ENCODE results near the gene TMEM240.
"Not testable (repeated sequence)": the region's sequence is repeated elsewhere in the genome, so short reads cannot be mapped to it uniquely, and the experiment has no call there.

DNA sequence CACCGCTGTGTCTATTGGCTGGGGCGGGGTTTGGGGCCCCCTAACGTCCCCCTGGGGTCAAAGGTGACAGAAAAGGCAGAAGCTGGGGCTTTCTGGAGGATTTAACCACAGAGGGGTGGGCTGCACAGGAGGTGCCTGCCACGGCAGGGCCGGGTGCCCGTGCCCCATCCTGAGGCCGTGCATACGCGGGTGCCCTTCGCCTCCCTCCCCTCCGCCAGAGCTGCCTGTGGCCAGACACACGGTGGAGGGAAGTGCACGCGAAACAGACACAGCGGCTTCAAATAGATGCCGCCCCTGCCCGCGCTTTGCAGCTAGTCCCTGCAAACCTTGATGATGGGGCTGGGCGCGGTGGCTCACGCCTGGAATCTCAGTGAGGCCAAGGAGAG, 31.0 kb downstream of the TMEM240 start:
- not testable (repeated sequence) for TF ChIP-seq BCLAF1 (IDR thresholded peaks at IDR 0.05; ENCODE audit: borderline replicate concordance in 1 of 2, control insufficient read depth in 1 of 2, low read depth in 2 of 2, low read length in 1 of 2); CTCF (IDR thresholded peaks at IDR 0.05 in 2 of 3, conservative IDR thresholded peaks at IDR 0.05 in 1 of 3; ENCODE audit: insufficient read depth in 2 of 3, low read depth in 1 of 3, low read length in 3 of 3); CEBPG (CRISPR knock-in tag; IDR thresholded peaks at IDR 0.05); CEBPG (tag; conservative IDR thresholded peaks at IDR 0.05 in 1 of 2, IDR thresholded peaks at IDR 0.05 in 1 of 2); XRCC5 (IDR thresholded peaks at IDR 0.05; ENCODE audit: low read depth, low read length); NONO (IDR thresholded peaks at IDR 0.05; ENCODE audit: low read depth in 2 of 2, low read length in 1 of 2); ESRRA (IDR thresholded peaks at IDR 0.05; ENCODE audit: borderline replicate concordance, low read depth); TRIM24 (IDR thresholded peaks at IDR 0.05); ZNF146 (CRISPR knock-in tag; IDR thresholded peaks at IDR 0.05; ENCODE audit: unreplicated experiment); RAD21 (CRISPR knock-in tag; conservative IDR thresholded peaks at IDR 0.05 in 1 of 2, IDR thresholded peaks at IDR 0.05 in 1 of 2); ELK1 (CRISPR knock-in tag; IDR thresholded peaks at IDR 0.05); XRCC4 (IDR thresholded peaks at IDR 0.05; ENCODE audit: extremely low read depth, insufficient read depth, insufficient read length); MAFK (IDR thresholded peaks at IDR 0.05; ENCODE audit: low read length); CBX1 (IDR thresholded peaks at IDR 0.05; ENCODE audit: low read depth); CCAR2 (IDR thresholded peaks at IDR 0.05; ENCODE audit: low read depth, low read length)
